SK-N-SH (cell line): ENCODE data around the gene JMJD1C. TPM values are rescaled to one million over a fixed set of nuclear protein-coding genes. Genes with fewer than 3 reads are reported as not detected.

Source experiments
- CTCF ChIA-PET: fragments of 300-600, 350-600 bp; formaldehyde crosslinking; extraction: SDS; loops from one replicate; lab custom pipeline; 2021; lab: Yijun Ruan, JAX
- POLR2A ChIA-PET: fragments of 350-600 bp; sonication (Branson Sonifier 250); formaldehyde crosslinking; extraction: SDS; loops from one replicate; lab custom pipeline; 2020; ENCODE audit warnings: antibody characterized with exemption, inconsistent platforms; lab: Yijun Ruan, JAX
- DNase-seq: peaks from one replicate; pipeline ENCODE4 v3.0.0; 2012
- H2AFZ ChIP-seq: fragments of 200-600 bp; sonication (generic); 2 replicates; pipeline ENCODE4 v1.8.1; 2016; ENCODE audit warnings: antibody characterized with exemption, mild to moderate bottlenecking, low read depth
- H3F3A ChIP-seq: fragments of 200-600 bp; sonication (generic); replicated peaks from 2 replicates; pipeline ENCODE3; 2016; ENCODE audit warnings: antibody characterized with exemption, mild to moderate bottlenecking; ENCODE audit not compliant: insufficient read depth
- H3K27ac ChIP-seq, 2 experiments: fragments of 200-500 bp in 1 of 2; fragments of 200-600 bp in 1 of 2; sonication (Bioruptor generic) in 1 of 2; sonication (generic), shearing (Covaris generic) in 1 of 2; 2 replicates each; pipeline versions ENCODE4 v1.5.1 to v1.6.1; 2014 to 2016; ENCODE audit warnings: low read depth in 2 of 2, inconsistent platforms in 1 of 2, low read length in 1 of 2, mild to moderate bottlenecking in 1 of 2, mixed read lengths in 1 of 2
- H3K27me3 ChIP-seq: fragments of 200-600 bp; sonication (generic), shearing (Covaris generic); 2 replicates; pipeline ENCODE4 v1.6.1; 2016; ENCODE audit warnings: mixed run types; ENCODE audit not compliant: insufficient read depth
- H3K36me3 ChIP-seq, 2 experiments: fragments of 200-500 bp in 1 of 2; fragments of 200-600 bp in 1 of 2; sonication (Bioruptor generic) in 1 of 2; sonication (generic) in 1 of 2; replicated peaks in 1 of 2; 2 replicates each; pipeline versions ENCODE3 to v1.5.1; 2014 to 2016; ENCODE audit warnings: low read length in 1 of 2, mild to moderate bottlenecking in 1 of 2; ENCODE audit not compliant: insufficient read depth in 2 of 2, control insufficient read depth in 1 of 2
- H3K4me1 ChIP-seq, 2 experiments: fragments of 200-500 bp in 1 of 2; fragments of 200-600 bp in 1 of 2; sonication (Bioruptor generic) in 1 of 2; sonication (generic), shearing (Covaris generic) in 1 of 2; 2 replicates each; pipeline versions ENCODE4 v1.5.1 to v1.6.1; 2014 to 2016; ENCODE audit warnings: low read depth in 1 of 2, low read length in 1 of 2, mixed run types in 1 of 2; ENCODE audit not compliant: insufficient read depth in 2 of 2, control insufficient read depth in 1 of 2
- H3K4me2 ChIP-seq: fragments of 200-600 bp; sonication (generic), shearing (Covaris generic); 2 replicates; pipeline ENCODE4 v1.6.1; 2017; ENCODE audit warnings: mixed run types
- H3K4me3 ChIP-seq, 2 experiments: fragments of 200-500 bp in 1 of 2; fragments of 200-600 bp in 1 of 2; sonication (Bioruptor generic) in 1 of 2; sonication (generic), shearing (Covaris generic) in 1 of 2; 2 replicates each; pipeline versions ENCODE4 v1.5.1 to v1.8.1; 2014 to 2016; ENCODE audit warnings: low read depth in 2 of 2, inconsistent platforms in 1 of 2, low read length in 1 of 2, mild to moderate bottlenecking in 1 of 2, mixed read lengths in 1 of 2, moderate library complexity in 1 of 2
- H3K79me2 ChIP-seq: fragments of 200-600 bp; sonication (generic); 2 replicates; pipeline ENCODE4 v1.8.1; 2017; ENCODE audit warnings: mild to moderate bottlenecking; ENCODE audit not compliant: insufficient read depth
- H3K9ac ChIP-seq: fragments of 200-600 bp; sonication (generic); 2 replicates; pipeline ENCODE4 v1.6.1; 2017; ENCODE audit warnings: mixed run types
- H3K9me2 ChIP-seq: fragments of 200-600 bp; sonication (generic); 2 replicates; pipeline ENCODE4 v1.6.1; 2017; ENCODE audit warnings: mixed run types
- H3K9me3 ChIP-seq: fragments of 200-600 bp; sonication (generic); 2 replicates; pipeline ENCODE4 v1.6.1; 2017; ENCODE audit warnings: mixed run types, mild to moderate bottlenecking, moderate library complexity
- H4K20me1 ChIP-seq: fragments of 200-600 bp; sonication (generic); 2 replicates; pipeline ENCODE4 v1.6.1; 2017; ENCODE audit warnings: mild to moderate bottlenecking, mixed run types; ENCODE audit not compliant: insufficient read depth
- CHD2 ChIP-seq: fragments of 150-350 bp; IDR thresholded peaks from 2 replicates; pipeline ENCODE4 v1.6.1; 2018; ENCODE audit warnings: low read length; ENCODE audit not compliant: partially characterized antibody
- ELF1 ChIP-seq: IDR thresholded peaks from 2 replicates; pipeline ENCODE4 v1.4.0; 2012
- FOSL2 ChIP-seq: IDR thresholded peaks from 2 replicates; pipeline ENCODE4 v1.4.0; 2012; ENCODE audit warnings: low read depth, mild to moderate bottlenecking, moderate library complexity, borderline replicate concordance
- FOXM1 ChIP-seq: IDR thresholded peaks from 2 replicates; pipeline ENCODE4 v1.4.0; 2012; ENCODE audit warnings: low read depth, mild to moderate bottlenecking
- GATA2 ChIP-seq: sonication (generic); formaldehyde crosslinking; IDR thresholded peaks from 2 replicates; pipeline ENCODE4 v1.5.0; 2020; ENCODE audit warnings: mild to moderate bottlenecking, missing genetic modification reagents
- POLR2AphosphoS5 ChIP-seq: IDR thresholded peaks from 2 replicates; pipeline ENCODE4 v1.6.1; 2012; ENCODE audit warnings: low read depth, low read length
- RFX5 ChIP-seq: IDR thresholded peaks from 2 replicates; pipeline ENCODE4 v1.6.1; 2012; ENCODE audit warnings: mild to moderate bottlenecking, improper control_type of control experiment, low read length
- TAF1 ChIP-seq: IDR thresholded peaks from 2 replicates; pipeline ENCODE4 v1.6.1; 2012; ENCODE audit warnings: low read depth, mild to moderate bottlenecking, low read length, moderate library complexity, borderline replicate concordance
- WGBS: methylation state at CpG from one replicate; pipeline ENCODE4 v1.1.6; 2017; ENCODE audit warnings: low lambda C conversion rate; 5-methylcytosine and 5-hydroxymethylcytosine counted together
- polyA plus RNA-seq, 3 experiments: library from polyadenylated mRNA; depleted of rRNA; stranded (reverse); fragments of >200 nt; gene quantifications; 2 replicates each; pipeline ENCODE4 v1.2.3, GENCODE V29; 2012
- TF ChIP-seq, protein P1 (sequence below): IDR thresholded peaks from 2 replicates; pipeline ENCODE4 v1.4.0; 2012; ENCODE audit warnings: low read depth, borderline replicate concordance
- TF ChIP-seq, protein P2 (sequence below): IDR thresholded peaks from 2 replicates; pipeline ENCODE4 v1.6.1; 2012; ENCODE audit warnings: mild to moderate bottlenecking, low read depth, low read length, moderate library complexity
- TF ChIP-seq, protein P3 (sequence below): IDR thresholded peaks from 2 replicates; pipeline ENCODE4 v1.4.0; 2012; ENCODE audit warnings: low read depth, borderline replicate concordance
- TF ChIP-seq, protein P4 (sequence below): IDR thresholded peaks from 2 replicates; pipeline ENCODE4; 2012

The JMJD1C gene
- polyA plus RNA-seq, 1 of the 3 experiments (the other 2 are of a cell fraction), result 11.7 TPM

DNA sequence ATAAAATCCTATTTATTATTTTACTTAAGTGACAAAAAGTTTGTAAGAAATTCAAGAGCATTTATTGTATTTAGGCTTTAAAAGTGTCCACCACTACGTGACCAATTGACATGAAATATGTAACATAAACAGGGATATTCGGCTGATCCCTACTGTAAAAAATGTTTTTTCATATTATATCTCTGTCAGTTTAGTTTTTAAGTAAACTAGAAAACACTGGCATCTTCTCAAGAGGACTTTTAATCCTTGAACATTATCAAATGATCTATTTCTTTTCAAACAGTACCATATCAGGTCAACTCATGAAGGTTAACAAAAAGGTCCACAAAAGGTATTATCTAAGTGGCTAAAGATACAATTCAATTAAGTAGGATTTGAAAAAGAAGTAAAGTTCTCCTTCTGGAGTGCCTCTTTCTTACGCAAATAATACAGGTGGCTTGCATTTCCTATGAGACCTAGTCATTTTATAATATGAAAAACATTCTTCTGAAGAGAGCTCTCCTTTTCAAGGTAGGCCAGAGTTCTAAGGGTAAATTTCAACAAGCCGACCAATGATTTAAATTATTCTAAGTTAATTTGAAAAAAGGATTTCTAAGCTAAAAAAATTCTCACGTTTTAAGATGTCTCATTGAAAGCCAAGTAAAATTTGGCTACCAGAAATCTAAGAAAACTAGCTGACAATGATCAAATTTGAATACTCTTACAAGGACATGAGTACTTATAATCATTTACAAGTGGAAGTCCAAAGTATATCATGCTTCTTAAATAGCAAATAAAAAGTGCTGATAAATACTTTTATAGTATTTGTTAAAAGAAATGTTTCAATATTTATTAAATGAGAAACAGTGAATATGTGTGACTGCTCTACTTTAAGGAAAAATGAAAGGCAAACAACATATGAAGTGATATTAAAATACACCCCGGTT is 199.1 kb downstream of the JMJD1C start:
- POLR2A ChIA-PET, result no interaction called here
- H3K4me3 ChIP-seq, result peak overlapping the region; percentile 71 to 79
- no peaks in the 10 kb centered on the region for H3K9me3 ChIP-seq
- CTCF ChIA-PET, result no interaction called here
- no peak overlapping the region for H2AFZ ChIP-seq
- WGBS, result 3% methylated on average over 6 of the region's 6 CpGs
- peaks cover 38% of the 10 kb centered on the region for H4K20me1 ChIP-seq
- peaks cover 93% of the 10 kb centered on the region for H3K79me2 ChIP-seq
- peaks cover 0 to 5% of the 10 kb centered on the region in 2 experiments; a peak in 2 of 4 replicates for H3K4me1 ChIP-seq
- H3K27me3 ChIP-seq, result no peaks in the 10 kb centered on the region
- no peaks in the 10 kb centered on the region for H3K9me2 ChIP-seq
- peaks cover 50% of the 10 kb centered on the region for H3F3A ChIP-seq
- H3K36me3 ChIP-seq, result peaks cover 2 to 15% of the 10 kb centered on the region in 2 experiments
- TF ChIP-seq, protein P1, sequence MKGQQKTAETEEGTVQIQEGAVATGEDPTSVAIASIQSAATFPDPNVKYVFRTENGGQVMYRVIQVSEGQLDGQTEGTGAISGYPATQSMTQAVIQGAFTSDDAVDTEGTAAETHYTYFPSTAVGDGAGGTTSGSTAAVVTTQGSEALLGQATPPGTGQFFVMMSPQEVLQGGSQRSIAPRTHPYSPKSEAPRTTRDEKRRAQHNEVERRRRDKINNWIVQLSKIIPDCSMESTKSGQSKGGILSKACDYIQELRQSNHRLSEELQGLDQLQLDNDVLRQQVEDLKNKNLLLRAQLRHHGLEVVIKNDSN, result no peak
- TF ChIP-seq, protein P2, sequence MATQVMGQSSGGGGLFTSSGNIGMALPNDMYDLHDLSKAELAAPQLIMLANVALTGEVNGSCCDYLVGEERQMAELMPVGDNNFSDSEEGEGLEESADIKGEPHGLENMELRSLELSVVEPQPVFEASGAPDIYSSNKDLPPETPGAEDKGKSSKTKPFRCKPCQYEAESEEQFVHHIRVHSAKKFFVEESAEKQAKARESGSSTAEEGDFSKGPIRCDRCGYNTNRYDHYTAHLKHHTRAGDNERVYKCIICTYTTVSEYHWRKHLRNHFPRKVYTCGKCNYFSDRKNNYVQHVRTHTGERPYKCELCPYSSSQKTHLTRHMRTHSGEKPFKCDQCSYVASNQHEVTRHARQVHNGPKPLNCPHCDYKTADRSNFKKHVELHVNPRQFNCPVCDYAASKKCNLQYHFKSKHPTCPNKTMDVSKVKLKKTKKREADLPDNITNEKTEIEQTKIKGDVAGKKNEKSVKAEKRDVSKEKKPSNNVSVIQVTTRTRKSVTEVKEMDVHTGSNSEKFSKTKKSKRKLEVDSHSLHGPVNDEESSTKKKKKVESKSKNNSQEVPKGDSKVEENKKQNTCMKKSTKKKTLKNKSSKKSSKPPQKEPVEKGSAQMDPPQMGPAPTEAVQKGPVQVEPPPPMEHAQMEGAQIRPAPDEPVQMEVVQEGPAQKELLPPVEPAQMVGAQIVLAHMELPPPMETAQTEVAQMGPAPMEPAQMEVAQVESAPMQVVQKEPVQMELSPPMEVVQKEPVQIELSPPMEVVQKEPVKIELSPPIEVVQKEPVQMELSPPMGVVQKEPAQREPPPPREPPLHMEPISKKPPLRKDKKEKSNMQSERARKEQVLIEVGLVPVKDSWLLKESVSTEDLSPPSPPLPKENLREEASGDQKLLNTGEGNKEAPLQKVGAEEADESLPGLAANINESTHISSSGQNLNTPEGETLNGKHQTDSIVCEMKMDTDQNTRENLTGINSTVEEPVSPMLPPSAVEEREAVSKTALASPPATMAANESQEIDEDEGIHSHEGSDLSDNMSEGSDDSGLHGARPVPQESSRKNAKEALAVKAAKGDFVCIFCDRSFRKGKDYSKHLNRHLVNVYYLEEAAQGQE, result no peak
- peak overlapping the region; percentile 91; the same call in 1 of the 2 replicates for H3K9ac ChIP-seq
- peak overlapping the region; percentile 98 to 99 for H3K27ac ChIP-seq
- H3K4me2 ChIP-seq, result peak overlapping the region; percentile 75
- no peak for DNase-seq

DNA sequence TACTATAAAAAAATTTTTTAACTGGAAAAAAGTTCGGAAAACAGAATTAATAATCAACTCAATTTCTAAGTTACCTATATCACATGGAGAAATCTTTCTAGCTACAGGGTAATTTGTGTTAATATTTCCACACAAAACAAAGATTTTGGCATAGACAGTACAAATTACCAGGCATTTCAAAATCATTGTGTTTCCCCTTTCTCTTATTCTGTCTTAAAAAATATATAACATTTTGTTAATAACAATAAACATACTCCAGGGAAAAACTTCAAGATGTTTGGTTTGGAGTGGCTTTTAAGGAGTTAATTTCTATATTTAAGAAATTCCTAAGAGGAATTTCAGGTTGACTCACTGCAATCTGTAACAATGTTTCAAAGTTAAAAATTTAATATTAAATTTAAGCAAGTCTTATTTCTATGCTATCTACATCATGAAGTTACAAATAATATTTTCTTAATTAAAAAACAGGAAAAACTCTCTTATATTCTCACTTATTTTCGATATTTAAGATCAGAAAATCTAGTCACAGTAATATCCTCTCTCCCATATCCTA is 200.0 kb downstream of the JMJD1C start:
- H4K20me1 ChIP-seq, result peaks cover 47% of the 10 kb centered on the region
- CTCF ChIA-PET, result interaction anchor here (1.3 kb wide), 1 partner anchor 11 kb away, joined by 3 read pairs; no protein-coding TSS in a partner anchor
- 18% methylated on average over 2 of the region's 2 CpGs for WGBS
- H3K4me2 ChIP-seq, result peak overlapping the region; percentile 75
- POLR2A ChIA-PET, result no interaction called here
- peak overlapping the region; percentile 71 to 79; a peak in 3 of 4 replicates for H3K4me3 ChIP-seq
- no peak for DNase-seq
- H3K9me2 ChIP-seq, result no peaks in the 10 kb centered on the region
- no peaks in the 10 kb centered on the region for H3K9me3 ChIP-seq
- H3K27ac ChIP-seq, result peak overlapping the region; percentile 98 to 99
- peaks cover 0 to 5% of the 10 kb centered on the region in 2 experiments; a peak in 2 of 4 replicates for H3K4me1 ChIP-seq
- peaks cover 50% of the 10 kb centered on the region for H3F3A ChIP-seq
- H2AFZ ChIP-seq, result no peak overlapping the region
- peak overlapping the region; percentile 91 for H3K9ac ChIP-seq
- peaks cover 2 to 24% of the 10 kb centered on the region in 2 experiments for H3K36me3 ChIP-seq
- no peaks in the 10 kb centered on the region for H3K27me3 ChIP-seq
- H3K79me2 ChIP-seq, result peaks cover 95% of the 10 kb centered on the region
- no peak for TF ChIP-seq CHD2
- TF ChIP-seq FOSL2, result no peak
- no peak for TF ChIP-seq ELF1
- TF ChIP-seq, protein P3, sequence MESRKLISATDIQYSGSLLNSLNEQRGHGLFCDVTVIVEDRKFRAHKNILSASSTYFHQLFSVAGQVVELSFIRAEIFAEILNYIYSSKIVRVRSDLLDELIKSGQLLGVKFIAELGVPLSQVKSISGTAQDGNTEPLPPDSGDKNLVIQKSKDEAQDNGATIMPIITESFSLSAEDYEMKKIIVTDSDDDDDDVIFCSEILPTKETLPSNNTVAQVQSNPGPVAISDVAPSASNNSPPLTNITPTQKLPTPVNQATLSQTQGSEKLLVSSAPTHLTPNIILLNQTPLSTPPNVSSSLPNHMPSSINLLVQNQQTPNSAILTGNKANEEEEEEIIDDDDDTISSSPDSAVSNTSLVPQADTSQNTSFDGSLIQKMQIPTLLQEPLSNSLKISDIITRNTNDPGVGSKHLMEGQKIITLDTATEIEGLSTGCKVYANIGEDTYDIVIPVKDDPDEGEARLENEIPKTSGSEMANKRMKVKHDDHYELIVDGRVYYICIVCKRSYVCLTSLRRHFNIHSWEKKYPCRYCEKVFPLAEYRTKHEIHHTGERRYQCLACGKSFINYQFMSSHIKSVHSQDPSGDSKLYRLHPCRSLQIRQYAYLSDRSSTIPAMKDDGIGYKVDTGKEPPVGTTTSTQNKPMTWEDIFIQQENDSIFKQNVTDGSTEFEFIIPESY, result no peak
- TF ChIP-seq POLR2AphosphoS5, result no peak
- no peak for TF ChIP-seq RFX5
- no peak for TF ChIP-seq GATA2 (CRISPR knock-in tag)
- TF ChIP-seq, protein P4, sequence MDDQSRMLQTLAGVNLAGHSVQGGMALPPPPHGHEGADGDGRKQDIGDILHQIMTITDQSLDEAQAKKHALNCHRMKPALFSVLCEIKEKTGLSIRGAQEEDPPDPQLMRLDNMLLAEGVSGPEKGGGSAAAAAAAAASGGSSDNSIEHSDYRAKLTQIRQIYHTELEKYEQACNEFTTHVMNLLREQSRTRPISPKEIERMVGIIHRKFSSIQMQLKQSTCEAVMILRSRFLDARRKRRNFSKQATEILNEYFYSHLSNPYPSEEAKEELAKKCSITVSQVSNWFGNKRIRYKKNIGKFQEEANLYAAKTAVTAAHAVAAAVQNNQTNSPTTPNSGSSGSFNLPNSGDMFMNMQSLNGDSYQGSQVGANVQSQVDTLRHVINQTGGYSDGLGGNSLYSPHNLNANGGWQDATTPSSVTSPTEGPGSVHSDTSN, result no peak
- TF ChIP-seq FOXM1, result no peak
- TF ChIP-seq, protein P2, result no peak
- TF ChIP-seq TAF1, result no peak
